Hepatocyte (in vitro differentiated cells): ENCODE results near the gene PAAF1.

Experiments used
- CTCF ChIP-seq: fragments of 200-600 bp; sonication (generic); IDR thresholded peaks from 2 replicates; pipeline ENCODE4 v1.5.1; 2016; ENCODE audit warnings: antibody characterized with exemption, mild to moderate bottlenecking; ENCODE audit not compliant: poor library complexity
- EZH2phosphoT487 ChIP-seq: fragments of 200-600 bp; sonication (generic); IDR thresholded peaks from one replicate; pipeline ENCODE4 v1.6.1; 2018; ENCODE audit warnings: antibody characterized with exemption, mild to moderate bottlenecking, low read depth, moderate library complexity; ENCODE audit not compliant: unreplicated experiment, severe bottlenecking

- TF ChIP-seq CTCF (no peak), EZH2phosphoT487 (no peak)
Observed at GRCh38 chr11:73921180-73921579, 44.4 kb downstream of the PAAF1 start.
